Ammon's horn (tissue), 1 donor: ENCODE data around the gene TMEM258.
A peak's percentile ranks its signal among the peaks of the same experiment; 100 is the strongest.

Experiments used
- DNase-seq: peaks from one replicate; pipeline ENCODE4 v3.0.0-alpha.2; 2016; ENCODE audit warnings: low spot score

The TMEM258 gene

GRCh38 chr11:61795876-61796526 lies 3.6 kb upstream of the TMEM258 start:
- no peak for DNase-seq

DNA sequence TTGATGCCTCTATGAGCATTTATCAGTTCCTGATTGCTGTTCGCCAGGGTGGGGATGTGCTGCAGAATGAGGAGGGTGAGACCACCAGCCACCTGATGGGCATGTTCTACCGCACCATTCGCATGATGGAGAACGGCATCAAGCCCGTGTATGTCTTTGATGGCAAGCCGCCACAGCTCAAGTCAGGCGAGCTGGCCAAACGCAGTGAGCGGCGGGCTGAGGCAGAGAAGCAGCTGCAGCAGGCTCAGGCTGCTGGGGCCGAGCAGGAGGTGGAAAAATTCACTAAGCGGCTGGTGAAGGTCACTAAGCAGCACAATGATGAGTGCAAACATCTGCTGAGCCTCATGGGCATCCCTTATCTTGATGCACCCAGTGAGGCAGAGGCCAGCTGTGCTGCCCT lies 3.1 kb upstream of the TMEM258 start:
- no peak for DNase-seq

DNA sequence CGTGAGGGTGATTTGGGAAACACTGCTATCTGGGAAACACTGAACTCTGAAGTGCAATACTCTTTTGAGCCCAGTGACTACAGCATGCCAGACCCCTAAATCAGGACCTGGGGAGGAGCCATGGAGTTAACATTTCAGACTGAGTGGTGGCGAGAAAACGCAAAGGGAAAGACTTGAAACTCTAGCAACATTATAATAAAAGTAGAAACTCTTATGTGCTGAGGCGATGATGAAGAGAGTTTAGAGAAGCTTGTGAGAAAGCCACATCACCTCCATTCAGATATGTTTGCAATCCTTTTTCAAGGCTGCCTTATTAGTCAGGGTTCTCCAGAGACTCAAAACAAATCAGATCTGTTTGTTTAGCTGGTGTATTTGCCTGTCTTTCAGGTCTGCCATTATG lies 2.2 kb upstream of the TMEM258 start:
- DNase-seq: no peak

GRCh38 chr11:61793829-61794204 lies 1.4 kb upstream of the TMEM258 start:
- no peak for DNase-seq

- DNase-seq: no peak
Measured at GRCh38 chr11:61793083-61793828, 857 bp upstream of the TMEM258 start.

DNA sequence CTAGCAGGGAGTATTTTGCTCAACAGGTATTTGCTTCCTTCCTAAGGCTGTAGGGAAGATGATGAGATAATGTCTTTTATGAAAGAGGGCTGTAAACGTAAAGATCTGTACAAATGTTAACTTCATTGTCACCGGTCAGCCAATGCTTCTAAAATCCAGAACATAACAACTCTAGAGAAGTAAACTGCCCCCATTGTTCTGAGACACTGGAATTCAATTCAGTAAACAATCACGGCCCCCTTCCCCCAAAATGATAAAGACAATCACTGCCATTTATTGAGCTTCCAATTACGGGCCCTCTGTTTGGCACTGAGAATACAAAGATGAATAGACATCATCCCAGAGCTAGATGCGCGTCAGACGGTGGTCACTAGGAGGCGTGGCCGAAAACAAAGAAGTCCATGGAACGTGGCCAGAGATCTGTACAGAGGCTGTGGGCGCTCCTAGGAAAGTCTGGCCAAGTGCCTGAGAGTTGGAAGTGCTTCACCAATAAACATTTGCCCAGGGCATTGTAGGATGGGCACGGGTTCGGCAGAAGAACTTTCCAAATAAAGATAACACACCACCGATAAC lies 576 bp downstream of the TMEM258 start:
- DNase-seq: peak; percentile 96

DNA sequence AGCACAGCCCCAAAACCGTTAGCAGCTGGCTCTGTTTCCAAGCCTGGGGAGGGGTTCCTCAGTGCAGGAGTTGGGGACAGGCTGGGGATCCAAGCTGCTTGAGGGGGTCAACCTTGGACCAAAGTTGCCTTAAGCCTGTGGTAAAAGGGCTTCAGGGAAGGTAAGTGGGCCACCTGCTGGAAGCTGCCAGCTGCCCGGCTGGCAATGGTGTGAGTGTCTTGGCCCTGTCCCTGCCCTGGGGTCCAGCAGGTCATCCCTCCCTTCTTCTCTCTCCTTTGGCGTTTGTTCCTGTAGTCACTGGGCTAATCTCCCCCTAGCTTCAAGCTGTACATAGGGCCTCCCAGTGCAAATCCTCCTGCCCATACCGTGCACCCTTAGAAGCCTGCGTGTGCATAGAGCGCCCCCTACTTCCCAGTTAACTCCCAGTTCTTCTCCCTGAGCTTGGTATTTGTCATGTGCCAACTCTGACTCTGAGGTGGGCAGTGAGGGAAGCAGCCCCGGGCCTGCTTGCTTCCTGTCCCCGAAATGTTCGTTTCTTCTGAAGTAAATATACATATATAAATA lies 4.4 kb downstream of the TMEM258 start:
- DNase-seq: peak; percentile 82

DNA sequence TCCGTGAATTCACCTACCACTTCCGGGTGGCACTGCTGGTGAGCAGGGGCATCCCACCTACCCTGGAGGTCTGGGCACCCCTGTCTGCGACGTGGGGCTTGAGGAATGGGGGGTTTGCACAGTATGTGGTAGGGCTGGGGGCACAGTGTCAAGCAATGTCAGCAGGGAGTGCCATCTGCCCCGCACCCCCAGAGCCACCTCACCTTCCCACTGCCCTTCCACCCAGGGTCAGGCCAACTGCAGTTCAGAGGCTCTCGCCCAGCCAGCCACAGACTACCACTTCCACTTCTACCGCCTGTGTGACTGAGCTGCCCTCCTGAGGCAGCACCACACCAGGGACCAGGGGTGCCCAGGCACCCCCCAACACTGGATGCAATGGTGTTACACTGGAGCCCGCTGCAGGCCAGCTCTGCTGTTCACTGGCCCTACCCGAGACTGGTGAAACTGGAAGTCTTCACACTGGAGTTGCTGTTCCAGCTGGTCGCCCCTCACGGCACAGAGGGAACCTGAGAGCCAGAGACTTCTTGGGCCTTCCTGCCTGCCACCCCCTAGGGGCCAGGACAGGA lies 6.5 kb downstream of the TMEM258 start:
- no peak for DNase-seq

GRCh38 chr11:61784506-61784805 lies 7.9 kb downstream of the TMEM258 start:
- no peak for DNase-seq

- DNase-seq: no peak
Measured at GRCh38 chr11:61783717-61784505, 8.5 kb downstream of the TMEM258 start.

DNA sequence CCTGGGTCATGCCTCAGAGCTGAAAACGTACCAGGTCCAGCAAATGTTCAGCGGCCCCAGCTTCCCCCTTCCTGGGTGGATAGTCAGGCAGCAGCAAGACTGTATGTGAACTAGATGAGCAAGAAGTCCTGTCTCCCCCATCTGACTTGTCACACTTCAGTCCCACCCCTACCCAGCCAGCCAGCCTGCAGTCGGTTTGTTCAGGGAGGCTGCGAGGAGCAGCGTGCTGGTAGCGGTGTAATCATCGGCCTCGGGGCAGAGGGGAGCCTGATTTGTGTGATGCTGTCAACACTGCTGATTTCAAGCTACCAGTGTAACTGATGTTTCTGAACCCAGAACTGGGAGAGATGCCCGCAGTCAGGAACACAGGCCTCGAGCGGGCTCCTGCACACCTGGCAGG lies 9.6 kb downstream of the TMEM258 start:
- DNase-seq: no peak

DNA sequence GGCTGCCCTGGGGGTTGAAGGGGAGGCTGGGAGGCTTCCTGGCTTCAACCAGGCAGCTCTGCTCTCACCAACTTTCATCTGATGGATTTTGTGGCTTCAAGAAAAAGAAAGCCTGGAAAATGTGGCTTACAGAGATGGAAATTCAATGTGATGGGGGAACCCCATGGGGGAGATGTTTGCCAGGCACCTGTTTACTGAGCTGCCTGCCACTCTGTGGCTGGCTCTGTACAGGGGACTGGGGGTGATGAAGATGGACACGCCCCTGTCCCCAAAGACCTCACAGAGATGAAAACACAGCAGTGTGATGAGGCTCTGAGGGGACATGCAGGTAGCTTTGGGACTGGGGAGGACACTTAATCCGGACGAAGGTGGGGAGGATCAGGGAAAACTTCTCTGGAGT lies 10.1 kb downstream of the TMEM258 start:
- DNase-seq: no peak

DNA sequence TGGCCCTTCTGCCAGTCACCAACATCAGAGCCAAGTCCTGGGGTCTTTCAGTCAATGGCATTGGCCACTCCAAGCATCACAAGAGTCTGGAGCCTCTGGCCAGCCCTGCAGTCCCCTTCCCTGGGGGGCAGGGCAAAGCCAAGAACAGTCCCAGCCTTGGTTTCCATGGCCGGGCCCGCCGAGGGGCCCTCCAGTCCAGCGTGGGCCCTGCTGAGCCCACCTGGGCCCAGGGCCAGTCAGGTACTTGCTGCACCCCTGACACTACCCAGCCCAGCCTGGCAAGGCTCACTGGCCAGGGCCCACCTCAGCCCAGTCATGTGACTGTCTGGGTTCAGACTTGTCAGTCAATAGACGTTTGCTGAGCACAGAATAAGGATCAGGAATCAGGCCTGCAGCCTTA lies 10.8 kb downstream of the TMEM258 start:
- no peak for DNase-seq

- DNase-seq: no peak
Measured at GRCh38 chr11:61780581-61781162, 11.7 kb downstream of the TMEM258 start.

DNA sequence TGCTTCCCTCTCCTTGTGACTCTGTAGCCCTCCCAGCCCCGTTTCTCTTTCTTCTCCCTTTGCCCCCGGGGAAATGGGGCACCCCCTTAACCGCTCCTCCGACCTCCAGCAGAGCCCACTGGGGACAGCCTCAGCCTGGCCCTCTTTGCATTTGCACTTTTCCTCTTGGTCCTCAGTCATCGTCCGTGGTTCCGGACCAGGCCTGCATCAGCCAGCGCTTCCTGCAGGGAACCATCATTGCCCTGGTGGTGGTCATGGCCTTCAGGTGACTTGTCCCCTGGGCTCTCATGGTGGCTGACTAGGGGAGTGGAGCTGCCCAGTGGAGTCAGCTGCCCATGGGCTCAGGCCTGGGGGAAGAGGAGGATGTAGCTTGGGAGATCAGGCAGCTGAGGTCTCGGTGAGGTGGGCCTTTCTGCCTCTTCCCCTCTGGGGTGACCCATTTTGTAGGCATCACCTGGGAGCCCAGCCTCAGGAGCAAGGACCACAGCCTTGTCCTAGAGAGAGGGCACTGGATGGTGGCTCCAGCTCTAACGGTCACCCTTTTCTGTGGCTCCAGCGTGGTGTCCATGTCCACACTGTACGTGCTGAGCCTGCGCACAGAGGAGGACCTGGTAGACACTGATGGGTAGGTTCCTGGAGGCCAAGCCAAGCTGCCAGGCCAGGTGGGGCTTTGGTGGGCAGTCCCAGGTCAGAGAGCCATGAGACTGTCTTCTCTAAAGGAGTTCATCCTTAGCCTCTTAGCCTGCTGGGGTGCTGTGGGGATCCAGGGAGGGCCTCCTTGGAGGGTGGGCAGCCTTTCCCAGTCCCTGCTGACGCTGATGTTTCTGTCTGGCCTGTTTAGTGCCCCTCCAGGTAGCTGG lies 12.5 kb downstream of the TMEM258 start:
- DNase-seq: no peak

- DNase-seq: no peak
Measured at GRCh38 chr11:61778920-61779650, 13.3 kb downstream of the TMEM258 start.

- DNase-seq: no peak
Measured at GRCh38 chr11:61778357-61778886, 14.0 kb downstream of the TMEM258 start.

DNA sequence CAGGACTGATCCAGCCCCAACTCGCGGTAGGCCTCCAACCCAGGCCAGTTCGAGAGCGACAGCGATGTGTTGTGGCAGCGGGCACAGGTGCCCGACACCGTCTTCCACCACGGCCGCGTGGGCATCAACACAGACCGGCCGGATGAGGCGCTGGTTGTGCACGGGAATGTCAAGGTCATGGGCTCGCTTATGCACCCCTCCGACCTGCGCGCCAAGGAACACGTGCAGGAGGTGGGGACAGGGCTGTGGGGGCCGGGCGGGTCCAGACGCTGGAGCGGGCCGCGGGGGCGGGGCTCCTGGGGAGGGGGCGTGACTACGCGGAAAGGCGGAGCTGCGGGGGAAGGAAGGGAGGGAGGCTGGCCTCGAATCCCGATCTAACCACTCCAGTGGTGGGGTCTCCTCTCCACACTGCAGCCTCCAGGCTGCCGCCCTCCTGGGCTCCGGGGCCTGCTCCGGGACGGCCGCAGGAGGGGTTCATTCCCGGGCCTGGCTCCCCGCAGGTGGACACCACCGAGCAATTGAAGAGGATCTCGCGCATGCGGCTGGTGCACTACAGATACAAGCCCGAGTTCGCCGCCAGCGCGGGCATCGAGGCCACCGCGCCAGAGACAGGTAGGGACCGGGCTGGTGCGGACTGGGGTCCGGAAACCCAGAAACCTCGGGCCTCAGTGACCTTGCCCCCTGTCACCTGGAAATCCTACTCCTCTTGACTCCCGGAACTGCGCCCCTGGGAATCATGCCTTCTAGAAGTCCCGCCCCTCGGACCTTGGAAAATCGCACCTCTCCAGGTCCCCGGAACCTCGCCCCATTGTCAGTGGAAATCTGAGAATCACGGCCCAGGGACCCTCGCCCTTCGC lies 14.9 kb downstream of the TMEM258 start:
- no peak for DNase-seq

- peak; percentile 62 for DNase-seq
Measured at GRCh38 chr11:61776561-61777075, 15.8 kb downstream of the TMEM258 start.
